ENCODE data around the gene RHOH.
"Not testable (repeated sequence)": the region's sequence is repeated elsewhere in the genome, so short reads cannot be mapped to it uniquely, and the experiment has no call there.

RHOH gene

GRCh38 chr4:40262077-40262528 lies 65.3 kb downstream of the RHOH start:
- no peak for DNase-seq (ENCODE audit: low read depth)

GRCh38 chr4:40262861-40263260 lies 66.0 kb downstream of the RHOH start:
- no peak for DNase-seq (ENCODE audit: low read depth)

- DNase-seq (ENCODE audit: low read depth): no peak
Measured at GRCh38 chr4:40264497-40264896, 67.7 kb downstream of the RHOH start.

GRCh38 chr4:40264995-40265909 lies 68.4 kb downstream of the RHOH start:
- no peak for DNase-seq (ENCODE audit: low read depth)

GRCh38 chr4:40265910-40266274 lies 69.1 kb downstream of the RHOH start:
- DNase-seq (ENCODE audit: low read depth): no peak

- DNase-seq (ENCODE audit: low read depth): no peak
Measured at GRCh38 chr4:40269133-40269532, 72.3 kb downstream of the RHOH start.

- no peak for DNase-seq (ENCODE audit: low read depth)
Measured at GRCh38 chr4:40270609-40271008, 73.8 kb downstream of the RHOH start.

- no peak for DNase-seq (ENCODE audit: low read depth)
Measured at GRCh38 chr4:40275065-40275730, 78.4 kb downstream of the RHOH start.

- no peak for DNase-seq (ENCODE audit: low read depth)
Measured at GRCh38 chr4:40276546-40276945, 79.7 kb downstream of the RHOH start.

GRCh38 chr4:40280586-40280985 lies 83.8 kb downstream of the RHOH start:
- DNase-seq (ENCODE audit: low read depth): no peak

GRCh38 chr4:40281099-40281498 lies 84.3 kb downstream of the RHOH start:
- DNase-seq (ENCODE audit: low read depth): no peak

- DNase-seq (ENCODE audit: low read depth): no peak
Measured at GRCh38 chr4:40281913-40282312, 85.1 kb downstream of the RHOH start.

GRCh38 chr4:40282857-40283256 lies 86.0 kb downstream of the RHOH start:
- not testable (repeated sequence) for DNase-seq (ENCODE audit: low read depth)

GRCh38 chr4:40283413-40283812 lies 86.6 kb downstream of the RHOH start:
- no peak for DNase-seq (ENCODE audit: low read depth)

GRCh38 chr4:40283968-40284367 lies 87.1 kb downstream of the RHOH start:
- no peak for DNase-seq (ENCODE audit: low read depth)

GRCh38 chr4:40285692-40286091 lies 88.9 kb downstream of the RHOH start:
- no peak for DNase-seq (ENCODE audit: low read depth)

- no peak for DNase-seq (ENCODE audit: low read depth)
Measured at GRCh38 chr4:40288566-40288965, 91.7 kb downstream of the RHOH start.

GRCh38 chr4:40289366-40290188 lies 92.7 kb downstream of the RHOH start:
- DNase-seq (ENCODE audit: low read depth): no peak

- DNase-seq (ENCODE audit: low read depth): not testable (repeated sequence)
Measured at GRCh38 chr4:40290611-40291186, 93.9 kb downstream of the RHOH start.

- no peak for DNase-seq (ENCODE audit: low read depth)
Measured at GRCh38 chr4:40292313-40292759, 95.5 kb downstream of the RHOH start.

- no peak for DNase-seq (ENCODE audit: low read depth)
Measured at GRCh38 chr4:40294339-40294738, 97.5 kb downstream of the RHOH start.

- not testable (repeated sequence) for DNase-seq (ENCODE audit: low read depth)
Measured at GRCh38 chr4:40295030-40295429, 98.2 kb downstream of the RHOH start.
